ENCODE data around the gene SYT2.
A peak's percentile ranks its signal among the peaks of the same experiment; 100 is the strongest.
"Not testable (repeated sequence)": the region's sequence is repeated elsewhere in the genome, so short reads cannot be mapped to it uniquely, and the experiment has no call there.

Gene SYT2

GRCh38 chr1:202592146-202592545 lies 118.1 kb downstream of the SYT2 start:
- no peak for DNase-seq (ENCODE audit: low spot score)

- DNase-seq (ENCODE audit: low spot score) = no peak
These were observed 118.7 kb downstream of the SYT2 start for GRCh38 chr1:202591515-202591914.

- DNase-seq (ENCODE audit: low spot score) = no peak
These were observed 119.3 kb downstream of the SYT2 start for GRCh38 chr1:202590975-202591411.

- DNase-seq (ENCODE audit: low spot score) = no peak
These were observed 120.1 kb downstream of the SYT2 start for GRCh38 chr1:202590126-202590525.

- DNase-seq (ENCODE audit: low spot score) = peak; percentile 59
These were observed 120.9 kb downstream of the SYT2 start for GRCh38 chr1:202589190-202589930.

- DNase-seq (ENCODE audit: low spot score) = no peak
These were observed 121.6 kb downstream of the SYT2 start for GRCh38 chr1:202588503-202589189.

GRCh38 chr1:202587859-202588485 lies 122.3 kb downstream of the SYT2 start:
- no peak for DNase-seq (ENCODE audit: low spot score)

GRCh38 chr1:202586871-202587270 lies 123.4 kb downstream of the SYT2 start:
- DNase-seq (ENCODE audit: low spot score) = no peak

- DNase-seq (ENCODE audit: low spot score) = no peak
These were observed 124.0 kb downstream of the SYT2 start for GRCh38 chr1:202586018-202586821.

GRCh38 chr1:202585590-202585933 lies 124.7 kb downstream of the SYT2 start:
- no peak for DNase-seq (ENCODE audit: low spot score)

GRCh38 chr1:202584707-202585589 lies 125.3 kb downstream of the SYT2 start:
- DNase-seq (ENCODE audit: low spot score) = no peak

GRCh38 chr1:202582350-202582749 lies 127.9 kb downstream of the SYT2 start:
- DNase-seq (ENCODE audit: low spot score) = not testable (repeated sequence)

GRCh38 chr1:202580619-202581018 lies 129.6 kb downstream of the SYT2 start:
- no peak for DNase-seq (ENCODE audit: low spot score)

GRCh38 chr1:202579806-202580205 lies 130.4 kb downstream of the SYT2 start:
- no peak for DNase-seq (ENCODE audit: low spot score)

GRCh38 chr1:202578565-202578964 lies 131.7 kb downstream of the SYT2 start:
- no peak for DNase-seq (ENCODE audit: low spot score)

GRCh38 chr1:202578001-202578504 lies 132.2 kb downstream of the SYT2 start:
- DNase-seq (ENCODE audit: low spot score) = no peak

GRCh38 chr1:202577381-202577780 lies 132.9 kb downstream of the SYT2 start:
- no peak for DNase-seq (ENCODE audit: low spot score)

- DNase-seq (ENCODE audit: low spot score) = no peak
These were observed 133.4 kb downstream of the SYT2 start for GRCh38 chr1:202576816-202577215.

GRCh38 chr1:202575918-202576653 lies 134.2 kb downstream of the SYT2 start:
- no peak for DNase-seq (ENCODE audit: low spot score)

GRCh38 chr1:202572867-202573266 lies 137.4 kb downstream of the SYT2 start:
- no peak for DNase-seq (ENCODE audit: low spot score)
